Gastrocnemius medialis (tissue), 4 donors: ENCODE measurements around the gene XG.

ENCODE experiments used
- POLR2A ChIP-seq, 2 donors: fragments of 450-650 bp; IDR thresholded peaks; one replicate each; pipeline ENCODE4 v1.6.1; 2017; ENCODE audit warnings: antibody characterized with exemption in 2 of 2, mild to moderate bottlenecking in 2 of 2, moderate library complexity in 2 of 2
- TF ChIP-seq, protein P1 (sequence below), 5 experiments: fragments of 450-650 bp in 3 of 5; fragments of 200-600 bp in 2 of 5; sonication (generic) in 2 of 5; IDR thresholded peaks in 4 of 5; conservative IDR thresholded peaks in 1 of 5; 1 replicate in 4 of 5; 2 replicates in 1 of 5; pipeline ENCODE4 v1.5.1; 2016 to 2019; ENCODE audit warnings: antibody characterized with exemption in 5 of 5, mild to moderate bottlenecking in 3 of 5, moderate library complexity in 3 of 5

DNA sequence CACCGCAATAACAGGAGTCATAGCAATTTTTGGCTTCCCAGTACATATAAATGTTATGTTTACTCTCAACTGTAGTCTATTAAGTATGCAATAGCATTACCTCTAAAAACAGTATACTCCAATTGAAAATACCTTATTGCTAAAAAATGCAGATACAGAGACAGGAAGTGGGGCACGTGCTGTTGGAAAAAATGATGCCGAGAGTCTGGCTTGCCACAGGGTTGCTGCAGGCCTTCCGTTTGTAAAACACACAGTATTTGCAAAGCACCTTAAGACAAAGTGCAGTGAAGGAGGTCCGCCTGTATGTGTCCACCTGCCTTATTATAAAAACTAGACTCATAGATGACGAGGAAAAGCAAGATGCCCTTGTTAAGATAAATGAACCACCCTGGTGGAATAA is 37.3 kb upstream of the XG start:
- TF ChIP-seq, protein P1, sequence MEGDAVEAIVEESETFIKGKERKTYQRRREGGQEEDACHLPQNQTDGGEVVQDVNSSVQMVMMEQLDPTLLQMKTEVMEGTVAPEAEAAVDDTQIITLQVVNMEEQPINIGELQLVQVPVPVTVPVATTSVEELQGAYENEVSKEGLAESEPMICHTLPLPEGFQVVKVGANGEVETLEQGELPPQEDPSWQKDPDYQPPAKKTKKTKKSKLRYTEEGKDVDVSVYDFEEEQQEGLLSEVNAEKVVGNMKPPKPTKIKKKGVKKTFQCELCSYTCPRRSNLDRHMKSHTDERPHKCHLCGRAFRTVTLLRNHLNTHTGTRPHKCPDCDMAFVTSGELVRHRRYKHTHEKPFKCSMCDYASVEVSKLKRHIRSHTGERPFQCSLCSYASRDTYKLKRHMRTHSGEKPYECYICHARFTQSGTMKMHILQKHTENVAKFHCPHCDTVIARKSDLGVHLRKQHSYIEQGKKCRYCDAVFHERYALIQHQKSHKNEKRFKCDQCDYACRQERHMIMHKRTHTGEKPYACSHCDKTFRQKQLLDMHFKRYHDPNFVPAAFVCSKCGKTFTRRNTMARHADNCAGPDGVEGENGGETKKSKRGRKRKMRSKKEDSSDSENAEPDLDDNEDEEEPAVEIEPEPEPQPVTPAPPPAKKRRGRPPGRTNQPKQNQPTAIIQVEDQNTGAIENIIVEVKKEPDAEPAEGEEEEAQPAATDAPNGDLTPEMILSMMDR (IDR thresholded peaks at IDR 0.05 in 4 of 5, conservative IDR thresholded peaks at IDR 0.05 in 1 of 5): no peak
- no peak for TF ChIP-seq POLR2A (IDR thresholded peaks at IDR 0.05)
